HG03520 (cell line): Measurements from ENCODE around the gene CREM.
"Not testable (repeated sequence)": the region's sequence is repeated elsewhere in the genome, so short reads cannot be mapped to it uniquely, and the experiment has no call there.

Experiments used
- ATAC-seq: cut with Tn5 transposase; IDR thresholded peaks from one replicate; pipeline ENCODE4 v1.9.1; 2021; ENCODE audit warnings: mild to moderate bottlenecking, moderate library complexity; ENCODE audit not compliant: unreplicated experiment

Gene CREM

GRCh38 chr10:35192645-35193249 lies 66.1 kb downstream of the CREM start:
- ATAC-seq: no peak

- ATAC-seq: no peak
Observed at GRCh38 chr10:35194471-35194870, 67.8 kb downstream of the CREM start.

DNA sequence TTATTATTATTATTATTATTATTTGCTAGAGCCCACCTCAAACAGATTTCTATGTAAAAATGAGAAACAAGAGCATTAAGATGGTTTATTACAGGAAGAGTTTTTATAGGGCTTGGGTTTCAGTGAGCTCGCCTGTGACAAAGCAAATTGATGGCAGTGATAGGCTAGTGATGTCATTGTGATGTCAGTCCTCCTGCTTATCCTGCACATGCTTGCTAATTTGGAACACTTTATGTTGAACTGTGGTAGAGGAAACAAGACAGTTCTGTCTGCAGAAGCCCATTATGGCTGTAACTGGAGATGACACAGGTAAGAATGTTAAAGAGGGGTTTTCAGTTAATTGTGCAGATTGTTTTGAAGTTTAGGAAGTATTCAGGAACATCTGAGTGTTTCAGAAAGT lies 68.3 kb downstream of the CREM start:
- ATAC-seq: no peak

GRCh38 chr10:35195361-35196306 lies 69.0 kb downstream of the CREM start:
- peak; percentile 96 for ATAC-seq

DNA sequence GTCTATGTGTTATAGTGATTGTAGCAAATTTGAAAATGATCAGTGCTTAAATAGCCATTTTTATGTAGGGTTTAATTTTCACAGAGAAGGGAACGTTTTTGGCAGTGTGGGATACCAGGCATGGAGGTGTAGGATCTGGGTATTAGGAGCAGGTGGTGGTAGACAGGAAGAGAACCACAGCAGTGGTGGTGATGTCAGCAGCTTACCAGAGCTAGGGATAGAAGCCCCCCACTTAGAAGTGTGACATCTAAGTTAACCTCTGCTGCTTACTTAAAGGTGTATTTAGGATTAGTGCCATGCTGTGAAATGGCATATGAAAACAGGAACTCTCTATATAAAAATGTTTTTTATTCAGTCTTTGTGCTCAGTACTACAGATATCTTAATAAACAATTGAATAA lies 73.8 kb downstream of the CREM start:
- ATAC-seq: no peak

- ATAC-seq: no peak
Observed at GRCh38 chr10:35201234-35201633, 74.6 kb downstream of the CREM start.

GRCh38 chr10:35202050-35202449 lies 75.4 kb downstream of the CREM start:
- ATAC-seq: no peak

DNA sequence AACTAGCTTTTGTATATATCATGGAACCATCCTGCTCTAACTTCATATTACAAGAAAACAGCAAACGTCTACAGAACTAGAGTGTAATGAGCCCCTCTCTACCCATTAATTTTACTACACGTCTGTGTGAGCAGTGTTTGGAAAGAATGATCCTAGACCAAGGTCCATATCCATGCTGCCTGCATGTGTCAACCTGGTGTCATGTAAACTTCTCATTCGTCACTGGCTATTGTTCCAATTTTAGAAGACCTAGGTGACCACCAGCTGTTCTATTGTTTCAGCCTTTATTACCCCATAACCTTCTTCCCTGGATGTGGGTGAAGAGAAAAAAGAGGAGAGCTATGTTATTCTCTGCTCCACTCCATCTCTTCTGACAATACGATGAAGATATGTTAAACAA lies 77.1 kb downstream of the CREM start:
- ATAC-seq: no peak

DNA sequence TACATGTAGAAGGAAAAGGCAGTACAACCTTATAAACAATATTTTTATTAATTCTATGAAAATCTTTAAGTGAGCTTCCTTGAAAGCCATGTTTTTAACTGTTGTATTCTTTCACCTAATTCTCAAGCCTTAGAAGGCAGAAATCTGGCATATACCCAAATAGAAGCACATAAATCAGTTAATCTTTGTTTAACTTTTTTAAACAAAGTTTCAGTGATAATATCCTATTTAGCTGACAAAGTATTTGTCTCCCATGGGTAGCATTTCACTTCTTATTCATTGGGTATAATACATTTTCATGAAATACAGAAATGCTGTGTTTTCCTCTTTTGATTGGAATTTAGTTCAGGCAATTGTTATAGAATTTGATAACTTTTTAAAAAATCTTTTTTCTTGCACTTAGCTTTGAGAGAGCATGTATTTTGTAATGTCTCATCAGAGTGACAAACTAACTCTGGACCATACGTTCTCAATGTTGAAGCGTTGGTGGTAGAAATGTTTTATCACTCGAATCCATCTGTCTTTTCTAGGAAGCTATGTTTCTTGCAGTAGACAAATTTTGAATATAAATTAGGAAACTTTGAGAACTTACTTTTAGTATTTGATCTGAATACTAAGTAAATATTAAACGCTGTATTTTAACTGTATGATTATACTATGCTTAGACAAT lies 78.1 kb downstream of the CREM start:
- ATAC-seq: no peak

DNA sequence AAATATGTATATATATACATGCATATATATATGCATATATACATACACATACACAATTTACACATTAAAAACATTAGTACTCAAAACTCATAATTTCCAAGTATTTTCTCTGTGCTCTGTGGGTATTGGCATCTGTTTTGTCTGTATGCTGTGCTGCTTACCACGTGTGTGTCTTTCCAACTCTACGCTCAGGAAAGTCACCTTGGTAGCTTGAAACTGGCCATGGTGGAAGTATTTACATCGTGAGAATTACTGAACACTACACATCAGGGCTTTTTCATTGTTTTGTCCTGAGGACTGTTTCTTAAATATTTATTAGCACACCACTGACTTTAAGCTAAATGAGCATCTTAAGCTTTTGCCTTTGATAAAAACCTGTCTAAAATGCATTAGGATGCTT lies 79.6 kb downstream of the CREM start:
- ATAC-seq: no peak

GRCh38 chr10:35208536-35208935 lies 81.9 kb downstream of the CREM start:
- peak; percentile 72 for ATAC-seq

- peak; percentile 6 for ATAC-seq
Observed at GRCh38 chr10:35208949-35209613, 82.4 kb downstream of the CREM start.

DNA sequence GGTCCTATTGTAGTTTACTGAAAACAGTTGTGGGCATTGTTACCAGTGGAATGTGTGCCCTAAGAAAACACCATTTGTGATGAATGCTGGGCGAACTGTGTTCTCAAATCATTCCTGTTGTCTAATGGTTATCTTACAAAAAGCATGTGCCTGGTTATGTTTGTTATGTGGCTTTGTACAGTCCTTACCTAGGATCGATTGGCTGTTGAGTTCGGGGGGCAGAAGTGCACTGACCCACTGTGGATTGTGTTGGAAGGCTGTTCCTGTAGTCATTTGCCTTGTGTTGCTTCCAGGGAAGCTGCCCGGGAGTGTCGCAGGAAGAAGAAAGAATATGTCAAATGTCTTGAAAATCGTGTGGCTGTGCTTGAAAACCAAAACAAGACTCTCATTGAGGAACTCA lies 84.3 kb downstream of the CREM start:
- no peak for ATAC-seq

DNA sequence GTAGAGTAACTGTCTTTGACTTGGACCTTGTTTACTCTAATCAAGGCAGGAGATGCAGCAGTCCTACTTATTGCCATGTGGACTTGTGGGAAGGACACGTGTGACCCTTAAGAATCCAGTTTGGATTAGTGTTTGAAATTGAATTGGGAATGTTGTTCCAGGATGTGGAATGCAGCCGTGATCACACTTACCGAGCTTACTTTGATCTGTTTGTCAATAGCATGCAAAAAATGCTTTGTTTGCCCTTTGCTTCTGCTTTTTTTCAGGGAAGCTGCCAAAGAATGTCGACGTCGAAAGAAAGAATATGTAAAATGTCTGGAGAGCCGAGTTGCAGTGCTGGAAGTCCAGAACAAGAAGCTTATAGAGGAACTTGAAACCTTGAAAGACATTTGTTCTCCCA lies 84.7 kb downstream of the CREM start:
- no peak for ATAC-seq

DNA sequence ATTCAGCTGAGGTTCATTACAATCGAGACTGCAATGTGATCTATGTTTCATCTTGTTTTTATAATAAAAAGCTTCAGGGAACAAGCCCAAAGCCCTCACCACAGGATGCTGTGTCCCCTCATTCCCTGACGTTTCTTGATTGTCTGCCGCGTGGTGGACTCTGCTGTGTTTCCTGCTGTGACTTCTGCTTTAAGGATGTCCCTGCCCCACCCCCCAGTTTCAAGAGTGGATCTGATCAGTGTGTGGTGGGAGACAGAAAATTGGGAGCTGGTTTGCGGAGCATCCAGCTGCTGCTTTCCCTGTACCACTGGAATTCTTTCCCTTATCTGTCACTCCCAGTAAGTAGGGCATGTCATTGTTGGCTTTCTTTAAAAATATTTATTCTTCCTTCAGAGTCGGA lies 86.2 kb downstream of the CREM start:
- ATAC-seq: no peak

DNA sequence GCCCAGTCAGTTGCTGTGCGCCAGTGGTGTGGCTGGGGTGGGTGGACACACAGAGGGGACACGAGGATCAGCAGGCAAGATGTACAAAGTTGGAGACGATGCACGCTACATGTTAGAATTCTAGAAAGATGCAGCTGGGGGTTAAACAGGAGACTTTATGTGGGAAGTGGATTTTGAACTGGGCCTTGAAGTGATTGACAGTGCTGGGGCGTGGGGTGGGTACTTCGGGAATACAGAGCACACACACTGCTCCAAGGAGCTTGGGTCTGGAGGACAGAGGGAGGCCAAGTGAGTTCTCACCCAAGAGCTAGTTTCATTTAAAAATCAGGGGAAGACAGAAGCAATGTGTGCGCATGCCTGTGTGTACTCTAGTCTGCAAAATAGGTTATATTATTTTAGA lies 87.1 kb downstream of the CREM start:
- ATAC-seq: no peak

DNA sequence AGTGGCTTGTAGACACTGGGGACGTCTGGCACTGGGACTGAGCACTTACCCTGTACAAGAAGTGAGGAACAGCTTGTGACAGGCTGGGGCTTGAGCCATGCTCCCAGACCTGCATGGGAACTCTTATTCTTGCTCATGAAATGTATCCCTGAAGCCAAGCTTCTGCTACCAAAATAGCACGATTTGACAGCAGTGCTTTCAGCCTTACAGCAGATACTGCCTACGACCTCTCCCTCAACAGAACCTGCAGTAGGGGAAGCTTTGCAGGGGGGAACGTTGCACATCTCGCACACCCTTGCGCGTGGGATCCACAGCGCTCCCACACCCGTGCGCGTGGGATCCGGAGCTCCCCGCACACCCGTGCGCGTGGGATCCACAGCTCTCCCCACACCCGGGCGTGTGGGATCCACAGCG lies 88.0 kb downstream of the CREM start:
- ATAC-seq: no peak

- ATAC-seq: no peak
Observed at GRCh38 chr10:35215107-35215506, 88.5 kb downstream of the CREM start.

DNA sequence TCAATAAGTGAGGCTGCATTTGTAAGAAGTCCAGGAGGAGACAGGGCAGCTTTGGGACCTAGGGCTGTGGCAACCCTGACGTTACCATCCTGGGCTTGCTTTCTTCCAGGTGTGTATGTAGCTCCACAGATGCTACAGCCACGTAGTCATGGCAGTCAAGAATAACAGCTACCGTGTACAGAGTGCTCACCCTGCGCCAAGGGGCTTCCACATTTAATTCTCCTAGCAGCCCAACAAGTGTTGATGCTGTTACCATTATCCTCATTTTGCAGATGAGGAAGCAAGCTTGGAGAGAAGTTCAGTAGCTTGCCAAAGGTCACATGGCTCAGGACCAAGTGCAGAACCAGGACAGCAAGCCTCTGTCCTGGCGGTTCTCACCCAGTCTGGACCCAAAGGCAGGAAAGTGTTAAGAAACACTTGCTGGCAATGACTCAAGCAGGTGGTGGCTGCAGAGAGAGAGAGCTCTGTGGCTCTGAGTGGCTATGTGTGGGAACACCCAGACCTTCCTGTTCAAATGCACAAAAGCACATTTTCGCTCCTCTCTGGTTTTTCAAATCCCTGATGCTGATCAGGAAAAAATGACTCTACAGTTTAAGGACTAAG lies 89.8 kb downstream of the CREM start:
- no peak for ATAC-seq

GRCh38 chr10:35216956-35217355 lies 90.3 kb downstream of the CREM start:
- not testable (repeated sequence) for ATAC-seq

GRCh38 chr10:35217455-35217854 lies 90.8 kb downstream of the CREM start:
- ATAC-seq: no peak
